Esophagus squamous epithelium (tissue), 4 donors: ENCODE data around the gene PIK3C2B.

Experiments used
- POLR2A ChIP-seq, 4 donors: fragments of 450-650 bp; IDR thresholded peaks; one replicate each; pipeline ENCODE4 v1.6.1; 2017; ENCODE audit warnings: antibody characterized with exemption in 4 of 4, mild to moderate bottlenecking in 4 of 4, moderate library complexity in 3 of 4
- TF ChIP-seq, protein P1 (sequence below), 6 experiments: fragments of 450-650 bp in 4 of 6; fragments of 200-600 bp in 2 of 6; sonication (generic) in 2 of 6; IDR thresholded peaks; one replicate each; pipeline ENCODE4 v1.5.1; 2016 to 2019; ENCODE audit warnings: antibody characterized with exemption in 6 of 6, mild to moderate bottlenecking in 4 of 6, moderate library complexity in 4 of 6

DNA sequence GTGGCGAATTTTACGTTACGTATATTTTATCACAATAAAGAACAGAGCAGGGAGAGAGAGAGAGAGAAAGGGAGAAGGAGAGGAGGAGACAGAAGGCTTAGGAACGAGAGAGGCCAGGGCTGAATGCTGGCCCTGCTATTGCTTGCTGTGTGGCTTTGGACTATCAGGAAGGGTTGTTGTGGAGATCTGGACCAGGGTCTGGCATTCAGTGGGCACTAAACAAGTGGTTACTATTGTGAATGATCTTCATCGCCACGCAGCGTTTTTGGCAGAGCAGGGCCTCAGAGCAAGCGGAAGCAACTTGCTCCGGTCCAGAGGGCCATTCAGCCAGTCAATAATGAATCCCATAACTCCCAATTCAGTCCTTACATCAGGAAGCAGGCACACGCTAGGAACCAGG, 26.4 kb downstream of the PIK3C2B start:
- TF ChIP-seq, protein P1, sequence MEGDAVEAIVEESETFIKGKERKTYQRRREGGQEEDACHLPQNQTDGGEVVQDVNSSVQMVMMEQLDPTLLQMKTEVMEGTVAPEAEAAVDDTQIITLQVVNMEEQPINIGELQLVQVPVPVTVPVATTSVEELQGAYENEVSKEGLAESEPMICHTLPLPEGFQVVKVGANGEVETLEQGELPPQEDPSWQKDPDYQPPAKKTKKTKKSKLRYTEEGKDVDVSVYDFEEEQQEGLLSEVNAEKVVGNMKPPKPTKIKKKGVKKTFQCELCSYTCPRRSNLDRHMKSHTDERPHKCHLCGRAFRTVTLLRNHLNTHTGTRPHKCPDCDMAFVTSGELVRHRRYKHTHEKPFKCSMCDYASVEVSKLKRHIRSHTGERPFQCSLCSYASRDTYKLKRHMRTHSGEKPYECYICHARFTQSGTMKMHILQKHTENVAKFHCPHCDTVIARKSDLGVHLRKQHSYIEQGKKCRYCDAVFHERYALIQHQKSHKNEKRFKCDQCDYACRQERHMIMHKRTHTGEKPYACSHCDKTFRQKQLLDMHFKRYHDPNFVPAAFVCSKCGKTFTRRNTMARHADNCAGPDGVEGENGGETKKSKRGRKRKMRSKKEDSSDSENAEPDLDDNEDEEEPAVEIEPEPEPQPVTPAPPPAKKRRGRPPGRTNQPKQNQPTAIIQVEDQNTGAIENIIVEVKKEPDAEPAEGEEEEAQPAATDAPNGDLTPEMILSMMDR (IDR thresholded peaks at IDR 0.05): no peak
- TF ChIP-seq POLR2A (IDR thresholded peaks at IDR 0.05): no peak
